Prostate gland (tissue), 2 donors: ENCODE results near the gene PDE7B. TPM values are rescaled to one million over a fixed set of nuclear protein-coding genes. Genes with fewer than 3 reads are reported as not detected.

Experiments
- DNase-seq: peaks from one replicate; pipeline ENCODE4 v3.0.0-alpha.2; 2019; ENCODE audit warnings: low spot score
- H3K27ac ChIP-seq, 2 donors: fragments of 200-600 bp; sonication (generic); 2 replicates each; pipeline ENCODE4 v1.5.1; 2017 to 2019
- H3K27me3 ChIP-seq: fragments of 200-600 bp; sonication (generic); replicated peaks from 2 replicates; pipeline ENCODE4 v1.5.1; 2019; ENCODE audit not compliant: insufficient read depth
- H3K36me3 ChIP-seq, 2 donors: fragments of 200-600 bp; sonication (generic); 1 replicate in 1 of 2; 2 replicates in 1 of 2; pipeline versions ENCODE4 v1.5.1 to v1.8.1; 2017 to 2019
- H3K4me1 ChIP-seq: fragments of 200-600 bp; sonication (generic); replicated peaks from 2 replicates; pipeline ENCODE4 v1.5.1; 2019
- H3K4me3 ChIP-seq, 2 donors: fragments of 200-600 bp; sonication (generic); 2 replicates each; pipeline ENCODE4 v1.5.1; 2017 to 2019
- H3K9me3 ChIP-seq: fragments of 200-600 bp; sonication (generic); 2 replicates; pipeline ENCODE4 v1.5.1; 2017
- POLR2A ChIP-seq: fragments of 450-650 bp; IDR thresholded peaks from one replicate; pipeline ENCODE4 v1.6.1; 2016; ENCODE audit warnings: antibody characterized with exemption, mild to moderate bottlenecking
- POLR2AphosphoS5 ChIP-seq: sonication (generic); formaldehyde crosslinking; IDR thresholded peaks from one replicate; pipeline ENCODE4 v1.6.1; 2017; ENCODE audit warnings: antibody characterized with exemption
- whole genome bisulfite sequencing: methylation state at CpG from one replicate; pipeline ENCODE4 v1.1.5; 2018; 5-methylcytosine and 5-hydroxymethylcytosine counted together
- intact Hi-C: fragments of 100-400 bp; cut with DNase I; formaldehyde crosslinking; loops from one replicate; pipeline ENCODE4 v1.14.2; 2022
- total RNA-seq, 2 donors: library from RNA; depleted of rRNA; stranded (reverse); fragments of >200 nt; gene quantifications; one replicate each; pipeline ENCODE4 v1.1.0, GENCODE V29; 2016
- TF ChIP-seq, protein P1 (sequence below), 4 experiments: fragments of 200-600 bp in 2 of 4; fragments of 450-650 bp in 2 of 4; sonication (generic) in 2 of 4; IDR thresholded peaks; 1 replicate in 3 of 4; 2 replicates in 1 of 4; pipeline ENCODE4 v1.5.1; 2016 to 2019; ENCODE audit warnings: antibody characterized with exemption in 4 of 4, mild to moderate bottlenecking in 2 of 4, moderate library complexity in 2 of 4

Gene PDE7B
- total RNA-seq, 2 donors from 2014 or later, result 4.7 to 6.3 TPM

DNA sequence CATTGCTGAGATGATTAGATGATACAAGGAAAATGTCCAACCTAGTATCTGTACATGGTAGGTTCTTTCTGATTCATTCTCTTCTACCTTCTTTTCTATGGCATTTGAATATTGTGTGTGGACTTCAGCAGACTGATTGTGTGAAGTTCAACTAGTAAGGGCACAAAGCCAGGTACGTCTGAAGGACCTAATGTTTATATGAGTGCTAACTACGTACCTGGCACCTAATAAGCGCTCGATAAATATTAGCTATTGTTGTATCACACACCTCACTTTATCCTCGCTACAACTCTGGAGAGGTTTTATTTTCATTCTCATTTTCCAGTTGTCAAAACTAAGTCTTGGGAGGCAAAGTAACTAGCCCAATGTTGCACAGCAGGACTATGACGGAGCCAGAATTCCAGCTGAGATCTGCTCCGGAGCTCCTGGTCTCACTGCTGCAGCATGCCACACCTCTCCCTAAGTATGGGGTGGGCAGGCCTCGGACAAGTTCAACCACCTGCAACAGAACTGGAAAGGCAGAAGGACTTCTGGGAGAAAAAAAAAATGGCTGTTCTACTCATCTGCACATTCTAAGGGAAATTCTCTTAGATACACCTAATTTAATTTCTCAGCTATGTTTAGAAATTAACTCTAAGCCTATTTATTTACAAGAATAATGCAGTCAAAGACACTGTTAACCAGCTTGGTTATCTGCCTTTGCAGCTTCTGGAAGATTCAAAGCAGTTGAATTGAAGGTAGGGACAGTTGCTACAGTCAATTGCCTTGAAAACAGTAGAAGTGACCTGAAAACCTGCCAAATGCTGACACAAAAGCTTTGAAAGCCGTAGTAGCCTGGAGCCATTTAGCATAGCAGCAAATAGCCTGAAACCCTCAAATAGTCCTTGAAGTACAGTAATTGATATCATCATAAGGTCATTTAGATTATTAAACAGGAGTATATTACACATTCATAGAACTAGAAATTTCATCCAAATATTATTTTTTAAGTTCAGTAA is 165.0 kb downstream of the PDE7B start:
- TF ChIP-seq POLR2A, result no peak
- H3K27me3 ChIP-seq, result no peaks in the 10 kb centered on the region
- no peak for DNase-seq
- H3K36me3 ChIP-seq, result no peaks in the 10 kb centered on the region
- H3K9me3 ChIP-seq, result no peaks in the 10 kb centered on the region
- intact Hi-C loops, result no loop called here
- no peaks in the 10 kb centered on the region for H3K4me1 ChIP-seq
- H3K4me3 ChIP-seq, result no peak overlapping the region
- no peak overlapping the region for H3K27ac ChIP-seq
- 81% methylated on average over 9 of the region's 9 CpGs for WGBS

DNA sequence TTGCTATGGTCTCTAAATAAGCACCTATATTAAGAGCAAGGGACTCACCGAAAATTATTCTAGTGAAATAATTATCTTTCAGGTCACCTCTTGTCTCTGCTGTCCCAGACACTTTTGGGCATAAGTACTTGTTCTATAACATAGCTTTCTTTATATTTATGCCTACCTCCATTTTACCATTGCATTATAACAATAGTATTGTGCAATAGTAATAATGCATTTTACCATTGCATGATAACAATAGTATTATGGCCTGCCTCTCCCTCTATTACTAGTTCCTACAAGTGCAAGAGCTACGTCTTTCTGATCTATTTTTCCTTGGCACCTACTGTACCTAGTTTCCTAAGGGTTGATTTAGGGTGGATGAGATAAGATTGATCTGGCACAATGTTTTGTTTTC is 169.2 kb downstream of the PDE7B start:
- WGBS, result 79% methylated on average over 2 of the region's 2 CpGs
- no peak overlapping the region for H3K4me3 ChIP-seq
- TF ChIP-seq POLR2A (no peak), POLR2AphosphoS5 (no peak)
- TF ChIP-seq, protein P1, sequence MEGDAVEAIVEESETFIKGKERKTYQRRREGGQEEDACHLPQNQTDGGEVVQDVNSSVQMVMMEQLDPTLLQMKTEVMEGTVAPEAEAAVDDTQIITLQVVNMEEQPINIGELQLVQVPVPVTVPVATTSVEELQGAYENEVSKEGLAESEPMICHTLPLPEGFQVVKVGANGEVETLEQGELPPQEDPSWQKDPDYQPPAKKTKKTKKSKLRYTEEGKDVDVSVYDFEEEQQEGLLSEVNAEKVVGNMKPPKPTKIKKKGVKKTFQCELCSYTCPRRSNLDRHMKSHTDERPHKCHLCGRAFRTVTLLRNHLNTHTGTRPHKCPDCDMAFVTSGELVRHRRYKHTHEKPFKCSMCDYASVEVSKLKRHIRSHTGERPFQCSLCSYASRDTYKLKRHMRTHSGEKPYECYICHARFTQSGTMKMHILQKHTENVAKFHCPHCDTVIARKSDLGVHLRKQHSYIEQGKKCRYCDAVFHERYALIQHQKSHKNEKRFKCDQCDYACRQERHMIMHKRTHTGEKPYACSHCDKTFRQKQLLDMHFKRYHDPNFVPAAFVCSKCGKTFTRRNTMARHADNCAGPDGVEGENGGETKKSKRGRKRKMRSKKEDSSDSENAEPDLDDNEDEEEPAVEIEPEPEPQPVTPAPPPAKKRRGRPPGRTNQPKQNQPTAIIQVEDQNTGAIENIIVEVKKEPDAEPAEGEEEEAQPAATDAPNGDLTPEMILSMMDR (IDR thresholded peaks at IDR 0.05), result no peak
- intact Hi-C loops, result no loop called here
- no peak for DNase-seq
- no peak overlapping the region for H3K27ac ChIP-seq
- H3K27me3 ChIP-seq, result no peaks in the 10 kb centered on the region
- H3K9me3 ChIP-seq, result no peaks in the 10 kb centered on the region
- H3K4me1 ChIP-seq, result no peaks in the 10 kb centered on the region
- no peaks in the 10 kb centered on the region for H3K36me3 ChIP-seq

DNA sequence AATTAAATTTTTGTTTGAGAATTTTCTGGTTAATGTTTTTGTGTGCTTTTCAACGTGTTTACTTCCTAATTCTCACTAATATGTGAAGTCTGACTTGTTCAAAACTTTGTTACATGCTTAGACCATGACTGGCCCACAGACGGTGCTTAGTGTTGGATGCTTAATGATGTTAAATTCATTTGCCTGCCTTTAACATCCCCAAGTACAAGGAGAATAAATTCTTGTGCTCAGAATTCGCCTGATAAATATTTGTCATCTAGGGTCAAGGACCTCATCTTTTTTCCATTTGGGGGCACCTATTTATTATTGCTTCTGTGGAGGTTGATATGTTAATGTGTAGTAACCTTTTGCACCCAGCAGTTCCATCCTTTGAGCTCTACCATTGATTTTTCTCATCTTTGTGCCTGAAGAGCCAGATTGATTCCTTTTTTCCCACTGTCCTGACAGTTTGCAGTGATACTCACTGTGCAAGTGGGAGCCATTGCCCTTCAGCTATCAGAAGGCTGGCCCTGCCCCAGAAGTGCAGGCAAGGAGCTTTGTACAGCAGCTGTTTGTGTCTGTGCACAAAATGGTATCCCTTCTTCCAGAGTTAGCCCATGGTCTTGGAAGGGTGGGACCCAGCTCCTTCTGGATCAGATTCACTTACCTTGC is 170.8 kb downstream of the PDE7B start:
- DNase-seq, result no peak
- TF ChIP-seq, protein P1 (IDR thresholded peaks at IDR 0.05), result no peak
- no peak for TF ChIP-seq POLR2A
- Histone ChIP-seq H3K4me1 (no peaks in the 10 kb centered on the region), H3K27me3 (no peaks in the 10 kb centered on the region), H3K4me3 (no peak overlapping the region), H3K9me3 (no peaks in the 10 kb centered on the region), H3K27ac (no peak overlapping the region), H3K36me3 (no peaks in the 10 kb centered on the region)
- intact Hi-C loops, result no loop called here
- WGBS, result 88% methylated on average over 3 of the region's 3 CpGs

DNA sequence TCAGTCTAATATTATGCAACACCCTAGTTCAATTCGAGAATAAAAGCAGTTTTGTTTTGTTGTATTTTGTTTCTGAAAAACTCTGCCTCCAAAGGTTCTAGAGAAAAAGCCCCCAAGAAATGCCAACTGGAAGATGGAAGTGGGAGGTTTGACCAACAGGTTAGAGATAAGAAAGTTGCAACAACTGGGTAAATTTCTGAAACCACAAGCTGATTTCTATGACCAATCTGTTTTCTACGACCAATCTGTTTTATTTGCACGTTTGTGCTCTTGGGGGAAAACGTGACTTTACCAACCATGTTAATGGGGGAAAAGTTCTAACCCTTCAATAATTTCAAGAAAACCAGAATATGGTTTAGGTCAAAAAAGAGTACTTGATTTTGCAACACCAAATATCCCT is 173.2 kb downstream of the PDE7B start:
- DNase-seq, result no peak
- WGBS, result 87% methylated on average over 4 of the region's 4 CpGs
- no peak overlapping the region for H3K27ac ChIP-seq
- TF ChIP-seq, protein P1 (IDR thresholded peaks at IDR 0.05), result no peak
- TF ChIP-seq POLR2AphosphoS5 (no peak), POLR2A (no peak)
- H3K4me3 ChIP-seq, result no peak overlapping the region
- no peaks in the 10 kb centered on the region for H3K9me3 ChIP-seq
- H3K4me1 ChIP-seq, result no peaks in the 10 kb centered on the region
- intact Hi-C loops, result no loop called here
- H3K27me3 ChIP-seq, result no peaks in the 10 kb centered on the region
- no peaks in the 10 kb centered on the region for H3K36me3 ChIP-seq

DNA sequence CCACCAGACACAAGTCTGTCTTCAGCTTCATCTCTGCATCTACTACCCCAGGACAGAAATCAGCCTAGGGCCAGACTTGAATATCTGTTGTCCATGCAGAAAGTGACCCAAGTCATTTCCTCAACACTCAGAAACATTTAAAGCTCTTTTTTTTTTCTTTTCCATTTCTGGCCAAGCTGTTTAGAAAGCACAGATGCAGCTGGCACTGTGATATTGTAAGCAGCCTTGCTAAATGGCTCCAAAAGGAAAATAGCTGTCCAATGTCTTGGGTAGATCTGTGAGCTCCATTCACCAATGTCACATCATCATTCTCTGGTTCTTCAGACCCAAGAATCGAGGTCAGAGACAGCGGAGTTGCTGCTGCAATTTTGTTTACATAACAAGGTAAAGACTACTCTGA is 174.2 kb downstream of the PDE7B start:
- Histone ChIP-seq H3K4me1 (no peaks in the 10 kb centered on the region), H3K27ac (no peak overlapping the region), H3K36me3 (no peaks in the 10 kb centered on the region), H3K27me3 (no peaks in the 10 kb centered on the region), H3K4me3 (no peak overlapping the region), H3K9me3 (no peaks in the 10 kb centered on the region)
- 87% methylated on average over 2 of the region's 2 CpGs for WGBS
- TF ChIP-seq POLR2A, result no peak
- TF ChIP-seq POLR2AphosphoS5, result no peak
- intact Hi-C loops, result no loop called here
- DNase-seq, result no peak
